HepG2 (cell line): ENCODE data around the gene NPBWR2. TPM values are rescaled to one million over a fixed set of nuclear protein-coding genes. Genes with fewer than 3 reads are reported as not detected.
A peak's percentile ranks its signal among the peaks of the same experiment; 100 is the strongest.

Experiments used
- ATAC-seq: fragments of 200-7000 bp; cut with Tn5 transposase; 3 replicates; pipeline ENCODE4 v1.9.1; 2020; ENCODE audit warnings: mild to moderate bottlenecking, moderate library complexity
- BruUV-seq: library from RNA; stranded (reverse); fragments of 400-500 nt; replicated peaks from 2 replicates; lab custom pipeline; 2021; lab: Mats Ljungman, UMichigan
- CTCF ChIA-PET: fragments of 300-600 bp; formaldehyde crosslinking; extraction: SDS; loops from one replicate; lab custom pipeline; 2021; ENCODE audit warnings: low total read pairs, inconsistent platforms, low intra/inter-chr PET ratio; lab: Yijun Ruan, JAX
- POLR2A ChIA-PET: fragments of 350-600 bp; sonication (Branson Sonifier 250); formaldehyde crosslinking; loops from one replicate; lab custom pipeline; 2020; ENCODE audit warnings: antibody characterized with exemption, inconsistent platforms; lab: Yijun Ruan, JAX
- DNase-seq: peaks from one replicate; pipeline ENCODE4 v3.0.0-alpha.2; 2015; ENCODE audit warnings: low spot score
- FAIRE-seq: peaks from 3 replicates; lab custom pipeline; 2011; peaks lifted over from hg19 to GRCh38; lab: Jason Lieb, UNC
- H2AFZ ChIP-seq: one replicate; pipeline ENCODE4 v1.6.1; 2011; ENCODE audit warnings: low read length, inconsistent platforms
- H3K27ac ChIP-seq: fragments of 300-600 bp; 3 replicates; pipeline ENCODE4 v1.8.0; 2011; ENCODE audit warnings: mixed run types, mild to moderate bottlenecking, mixed read lengths, low read length, inconsistent platforms; ENCODE audit not compliant: insufficient read depth; ENCODE audit errors: extremely low read length
- H3K27me3 ChIP-seq, 2 experiments: fragments of 200-600 bp in 1 of 2; 2 replicates in 1 of 2; 3 replicates in 1 of 2; pipeline versions ENCODE4 v1.6.0 to v1.8.0; 2011; ENCODE audit warnings: low read length in 2 of 2, mild to moderate bottlenecking in 2 of 2, moderate library complexity in 2 of 2, inconsistent platforms in 1 of 2; ENCODE audit not compliant: insufficient read depth in 2 of 2, control insufficient read depth in 1 of 2
- H3K36me3 ChIP-seq, 2 experiments: fragments of 200-600 bp in 1 of 2; replicated peaks in 1 of 2; 2 replicates in 1 of 2; 3 replicates in 1 of 2; pipeline versions ENCODE4 v1.5.1 to v1.8.0; 2011; ENCODE audit warnings: low read length in 2 of 2, inconsistent platforms in 1 of 2; ENCODE audit not compliant: insufficient read depth in 2 of 2, control insufficient read depth in 1 of 2
- H3K4me1 ChIP-seq: 2 replicates; pipeline ENCODE4 v1.5.1; 2012; ENCODE audit warnings: low read length, inconsistent platforms; ENCODE audit not compliant: insufficient read depth
- H3K4me2 ChIP-seq: 2 replicates; pipeline ENCODE4 v1.6.0; 2011; ENCODE audit warnings: low read depth, low read length, inconsistent platforms
- H3K4me3 ChIP-seq, 3 experiments: fragments of 200-600 bp in 1 of 3; sonication (generic), shearing (Covaris generic) in 1 of 3; replicated peaks in 1 of 3; 2 replicates each; pipeline ENCODE4 v1.5.1; 2011 to 2016; ENCODE audit warnings: low read length in 3 of 3, inconsistent platforms in 2 of 3, low read depth in 2 of 3, mild to moderate bottlenecking in 2 of 3, control low read depth in 1 of 3, mixed read lengths in 1 of 3; ENCODE audit not compliant: insufficient read depth in 1 of 3
- H3K79me2 ChIP-seq: one replicate; pipeline ENCODE4 v1.6.1; 2011; ENCODE audit warnings: low read length, inconsistent platforms; ENCODE audit not compliant: insufficient read depth
- H3K9ac ChIP-seq: 2 replicates; pipeline ENCODE4 v1.6.0; 2011; ENCODE audit warnings: mild to moderate bottlenecking, low read depth, low read length, inconsistent platforms; ENCODE audit not compliant: insufficient read depth
- H3K9me3 ChIP-seq: 2 replicates; pipeline ENCODE4 v1.5.1; 2012; ENCODE audit warnings: mild to moderate bottlenecking, low read length
- H4K20me1 ChIP-seq: 2 replicates; pipeline ENCODE4 v1.6.0; 2011; ENCODE audit warnings: inconsistent platforms, mild to moderate bottlenecking, low read length, moderate library complexity; ENCODE audit not compliant: insufficient read depth
- ESRRA ChIP-seq: sonication (generic); formaldehyde crosslinking; IDR thresholded peaks from 2 replicates; pipeline ENCODE4 v1.5.1; 2020; ENCODE audit warnings: mild to moderate bottlenecking, low read depth, missing genetic modification reagents
- FOXM1 ChIP-seq: sonication (generic); formaldehyde crosslinking; IDR thresholded peaks from 2 replicates; pipeline ENCODE4 v1.5.0; 2020; ENCODE audit warnings: missing genetic modification reagents
- HIC2 ChIP-seq: sonication (generic); formaldehyde crosslinking; IDR thresholded peaks from 2 replicates; pipeline ENCODE4 v1.9.0; 2022; ENCODE audit warnings: low read depth, missing genetic modification reagents
- MYPOP ChIP-seq: sonication (generic); formaldehyde crosslinking; IDR thresholded peaks from 2 replicates; pipeline ENCODE4 v1.8.1; 2023; ENCODE audit warnings: mild to moderate bottlenecking, moderate library complexity, missing genetic modification reagents
- ZNF329 ChIP-seq: sonication (generic); formaldehyde crosslinking; IDR thresholded peaks from 2 replicates; pipeline ENCODE4 v1.9.0; 2021; ENCODE audit warnings: low read depth, mild to moderate bottlenecking, missing genetic modification reagents
- ZNF407 ChIP-seq: sonication (generic); formaldehyde crosslinking; IDR thresholded peaks from one replicate; pipeline ENCODE4 v1.5.1; 2020; ENCODE audit warnings: mild to moderate bottlenecking, missing genetic modification reagents; ENCODE audit errors: not compliant biosample characterization
- ZNF460 ChIP-seq: sonication (generic); formaldehyde crosslinking; IDR thresholded peaks from 2 replicates; pipeline ENCODE4 v1.5.1; 2020; ENCODE audit warnings: missing genetic modification reagents, mild to moderate bottlenecking, borderline replicate concordance
- ZNF609 ChIP-seq: sonication (generic); formaldehyde crosslinking; IDR thresholded peaks from 2 replicates; pipeline ENCODE4 v1.4.0; 2020; ENCODE audit warnings: mild to moderate bottlenecking, missing genetic modification reagents, borderline replicate concordance
- WGBS: methylation state at CpG from one replicate; pipeline ENCODE4 v1.1.6; 2017; ENCODE audit warnings: low lambda C conversion rate; 5-methylcytosine and 5-hydroxymethylcytosine counted together
- in situ Hi-C: cut with HindIII; loops from 2 replicates; pipeline ENCODE4 v1.10.0; 2017; ENCODE audit warnings: low pct_unique_long_range_greater_than_20kb; ENCODE audit not compliant: extremely low pct_ligation_motif_present
- intact Hi-C: fragments of 100-400 bp; cut with micrococcal nuclease; formaldehyde crosslinking; loops from one replicate; pipeline ENCODE4 v1.10.0; 2022; ENCODE audit not compliant: unreplicated experiment
- polyA plus RNA-seq, 8 experiments: library from polyadenylated mRNA; depleted of rRNA in 3 of 8; stranded (reverse) in 7 of 8; unstranded in 1 of 8; fragments of >200 nt; fragmentation: Illumina TruSeq in 4 of 8; extraction: Trizol in 4 of 8; gene quantifications; 2 replicates each; pipeline versions ENCODE4 v1.2.1 to v1.2.3, GENCODE V29; 2011 to 2016; ENCODE audit warnings: low read depth in 4 of 8, missing spikeins in 1 of 8, mixed read lengths in 1 of 8; ENCODE audit not compliant: insufficient read depth in 1 of 8
- total RNA-seq, 5 experiments: library from RNA; depleted of rRNA; stranded (reverse); fragments of >200 nt; fragmentation: Illumina TruSeq; extraction: Trizol; gene quantifications; 2 replicates each; pipeline ENCODE4 v1.2.3, GENCODE V29; 2016; ENCODE audit warnings: low read depth in 1 of 5

NPBWR2 gene
- total and polyA plus RNA-seq, 2 of the 13 experiments (the other 11 are each of a cell fraction or from before 2014, with no cell fraction given) = not detected

GRCh38 chr20:64131406-64131805 is 24.0 kb upstream of the NPBWR2 start:
- ChIA-PET CTCF (no interaction called here), POLR2A (no interaction called here)
- no TSS peak for BruUV-seq
- H2AFZ ChIP-seq = no peak overlapping the region
- H3K4me3 ChIP-seq = no peak overlapping the region
- no peaks in the 10 kb centered on the region for H3K9me3 ChIP-seq
- ATAC-seq (peak; percentile 99), FAIRE-seq (no peak), DNase-seq (peak; percentile 60)
- in situ Hi-C loops (no loop called here), intact Hi-C loops (no loop called here)
- H4K20me1 ChIP-seq = no peaks in the 10 kb centered on the region
- H3K4me1 ChIP-seq = peaks cover 12% of the 10 kb centered on the region
- H3K27me3 ChIP-seq = peaks cover 1 to 24% of the 10 kb centered on the region in 2 experiments; a peak in 3 of 5 replicates
- WGBS = 10% methylated on average over 4 of the region's 4 CpGs
- no peak overlapping the region for H3K4me2 ChIP-seq
- H3K79me2 ChIP-seq = no peaks in the 10 kb centered on the region
- no peaks in the 10 kb centered on the region for H3K36me3 ChIP-seq
- H3K27ac ChIP-seq = no peak overlapping the region
- no peak overlapping the region for H3K9ac ChIP-seq
- TF ChIP-seq ZNF407 (no peak), ZNF460 (CRISPR knock-in tag) (no peak), ESRRA (CRISPR knock-in tag) (no peak), FOXM1 (CRISPR knock-in tag) (no peak), HIC2 (CRISPR knock-in tag) (no peak), ZNF329 (CRISPR knock-in tag) (no peak), MYPOP (CRISPR knock-in tag) (no peak), ZNF609 (no peak)
